ENCODE results near the gene CA10.

CA10 gene

GRCh38 chr17:51701501-51701900 lies 457.0 kb downstream of the CA10 start:
- no peak for TF ChIP-seq GLIS3 (CRISPR knock-in tag; IDR thresholded peaks at IDR 0.05)
- no peak for TF ChIP-seq ZC3H10 (CRISPR knock-in tag; IDR thresholded peaks at IDR 0.05)
- peak; percentile 89 for TF ChIP-seq CREB5 (CRISPR knock-in tag; IDR thresholded peaks at IDR 0.05; ENCODE audit: low read depth)
- TF ChIP-seq ZNF8 (CRISPR knock-in tag; IDR thresholded peaks at IDR 0.05), result peak; percentile 2; the same call in 1 of the 2 replicates
- TF ChIP-seq ZFP30 (CRISPR knock-in tag; IDR thresholded peaks at IDR 0.05), result no peak
- peak; percentile 73; the same call in 1 of the 2 replicates for TF ChIP-seq TSHZ2 (CRISPR knock-in tag; IDR thresholded peaks at IDR 0.05)
- 0 out of 2 replicates have a peak, but pooled peaks have one; percentile 68 for TF ChIP-seq ESRRG (CRISPR knock-in tag; IDR thresholded peaks at IDR 0.05)
- TF ChIP-seq CSRNP3 (CRISPR knock-in tag; IDR thresholded peaks at IDR 0.05), result no peak
- no peak for TF ChIP-seq PPARA (CRISPR knock-in tag; IDR thresholded peaks at IDR 0.05; ENCODE audit: borderline replicate concordance)
- no peak for TF ChIP-seq OSR1 (CRISPR knock-in tag; IDR thresholded peaks at IDR 0.05)
- no peak for TF ChIP-seq SNAI2 (CRISPR knock-in tag; IDR thresholded peaks at IDR 0.05)
- TF ChIP-seq PATZ1 (CRISPR knock-in tag; IDR thresholded peaks at IDR 0.05; ENCODE audit: borderline replicate concordance), result 0 out of 2 replicates have a peak, but pooled peaks have one; percentile 9
- TF ChIP-seq ZNF70 (CRISPR knock-in tag; IDR thresholded peaks at IDR 0.05), result no peak
- no peak; the same call in 1 of the 2 replicates for TF ChIP-seq POU6F1 (CRISPR knock-in tag; IDR thresholded peaks at IDR 0.05; ENCODE audit: borderline replicate concordance, low read depth)
- no peak for TF ChIP-seq BACH2 (CRISPR knock-in tag; IDR thresholded peaks at IDR 0.05; ENCODE audit: borderline replicate concordance)
- peak; percentile 99 for TF ChIP-seq ISL1 (CRISPR knock-in tag; IDR thresholded peaks at IDR 0.05)
- no peak for TF ChIP-seq ZNF565 (CRISPR knock-in tag; conservative IDR thresholded peaks at IDR 0.05; ENCODE audit: low read depth)
- TF ChIP-seq ARNTL (CRISPR knock-in tag; IDR thresholded peaks at IDR 0.05; ENCODE audit: borderline replicate concordance, low read depth), result no peak
- no peak for TF ChIP-seq RARB (CRISPR knock-in tag; IDR thresholded peaks at IDR 0.05)
- TF ChIP-seq CSDC2 (CRISPR knock-in tag; IDR thresholded peaks at IDR 0.05), result no peak
- TF ChIP-seq ZFP3 (CRISPR knock-in tag; IDR thresholded peaks at IDR 0.05), result peak; percentile 66; the same call in 1 of the 2 replicates
- no peak for TF ChIP-seq TCF4 (CRISPR knock-in tag; IDR thresholded peaks at IDR 0.05; ENCODE audit: borderline replicate concordance)
- TF ChIP-seq TOX (CRISPR knock-in tag; IDR thresholded peaks at IDR 0.05; ENCODE audit: borderline replicate concordance), result no peak
- no peak for ATAC-seq

- ATAC-seq, result no peak
- no peak for TF ChIP-seq ZNF565 (CRISPR knock-in tag; conservative IDR thresholded peaks at IDR 0.05; ENCODE audit: low read depth)
- TF ChIP-seq GLIS3 (CRISPR knock-in tag; IDR thresholded peaks at IDR 0.05), result no peak
- TF ChIP-seq RARB (CRISPR knock-in tag; IDR thresholded peaks at IDR 0.05), result no peak
- no peak for TF ChIP-seq ZNF8 (CRISPR knock-in tag; IDR thresholded peaks at IDR 0.05)
- TF ChIP-seq ISL1 (CRISPR knock-in tag; IDR thresholded peaks at IDR 0.05), result no peak
- TF ChIP-seq ZC3H10 (CRISPR knock-in tag; IDR thresholded peaks at IDR 0.05), result no peak
- TF ChIP-seq ZFP3 (CRISPR knock-in tag; IDR thresholded peaks at IDR 0.05), result no peak
- TF ChIP-seq ZNF70 (CRISPR knock-in tag; IDR thresholded peaks at IDR 0.05), result no peak
- TF ChIP-seq PATZ1 (CRISPR knock-in tag; IDR thresholded peaks at IDR 0.05; ENCODE audit: borderline replicate concordance), result no peak
- no peak for TF ChIP-seq TSHZ2 (CRISPR knock-in tag; IDR thresholded peaks at IDR 0.05)
- no peak for TF ChIP-seq CREB5 (CRISPR knock-in tag; IDR thresholded peaks at IDR 0.05; ENCODE audit: low read depth)
Observed at GRCh38 chr17:51700011-51700760, 458.3 kb downstream of the CA10 start.
